ENCODE data around the gene PDE4D.

- TF ChIP-seq CTCF (conservative IDR thresholded peaks at IDR 0.05 in 1 of 2, IDR thresholded peaks at IDR 0.05 in 1 of 2; ENCODE audit: extremely low read depth in 1 of 2, insufficient read depth in 1 of 2, low read depth in 1 of 2, low read length in 2 of 2): no peak
- TF ChIP-seq EZH2 (IDR thresholded peaks at IDR 0.05; ENCODE audit: borderline replicate concordance, low read length): no peak
Measured at GRCh38 chr5:59095480-59095879, 798.0 kb downstream of the PDE4D start.
